Stimulated activated CD4-positive, alpha-beta T cell treated with anti-CD3 and anti-CD28 coated beads, Interleukin-2, amount 100 ng/mL, for 4 hours (primary cell): Measurements from ENCODE around the gene GRM4.

Experiments
- DNase-seq: peaks from one replicate; pipeline ENCODE4 v3.0.0-alpha.2; 2020; ENCODE audit warnings: low read depth

GRM4 gene

DNA sequence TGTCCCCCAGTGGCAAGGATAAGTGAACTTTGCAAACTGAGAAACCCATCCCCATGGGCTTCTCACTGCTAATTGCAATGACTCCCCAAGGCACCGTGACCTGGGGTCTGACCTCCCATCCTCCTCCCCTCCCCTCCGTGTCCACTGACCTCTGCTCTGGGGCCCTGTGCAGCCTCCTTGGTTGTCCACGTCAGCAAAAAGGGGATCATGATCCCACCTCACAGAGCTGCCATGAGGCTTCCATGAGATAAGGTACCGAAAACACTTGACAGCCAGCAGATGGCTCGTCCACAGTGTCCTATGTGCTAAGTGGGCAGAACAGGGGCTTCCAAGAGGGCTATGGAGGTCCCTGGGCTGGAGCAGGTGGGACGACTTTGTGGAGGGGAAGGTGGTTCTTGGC is 104.5 kb downstream of the GRM4 start:
- no peak for DNase-seq

GRCh38 chr6:34039943-34040342 is 105.9 kb downstream of the GRM4 start:
- DNase-seq, result no peak

DNA sequence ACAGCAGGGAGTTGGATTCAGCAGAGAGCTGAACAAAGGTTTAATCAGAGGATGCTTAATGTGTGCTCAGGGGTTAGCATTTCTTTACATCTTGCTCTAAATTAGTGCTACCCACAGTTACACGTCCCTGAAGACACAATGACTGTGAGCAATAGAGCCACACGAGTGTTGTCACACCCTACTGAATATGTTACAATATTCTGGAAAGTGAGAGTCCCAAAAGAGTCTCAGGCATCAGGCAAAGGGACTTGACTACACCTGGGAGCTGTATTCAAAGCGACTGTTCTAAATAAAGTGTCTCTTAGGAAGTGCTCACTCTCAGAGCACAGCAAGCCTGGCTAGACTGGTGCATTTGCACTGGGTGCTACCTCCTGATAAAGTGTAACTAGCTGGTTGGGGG is 108.7 kb downstream of the GRM4 start:
- DNase-seq, result no peak

GRCh38 chr6:34036357-34037069 is 109.4 kb downstream of the GRM4 start:
- no peak for DNase-seq

GRCh38 chr6:34035704-34036356 is 110.1 kb downstream of the GRM4 start:
- no peak for DNase-seq

GRCh38 chr6:34035161-34035560 is 110.7 kb downstream of the GRM4 start:
- no peak for DNase-seq

- DNase-seq, result no peak
Observed at GRCh38 chr6:34032856-34033255, 113.0 kb downstream of the GRM4 start.

DNA sequence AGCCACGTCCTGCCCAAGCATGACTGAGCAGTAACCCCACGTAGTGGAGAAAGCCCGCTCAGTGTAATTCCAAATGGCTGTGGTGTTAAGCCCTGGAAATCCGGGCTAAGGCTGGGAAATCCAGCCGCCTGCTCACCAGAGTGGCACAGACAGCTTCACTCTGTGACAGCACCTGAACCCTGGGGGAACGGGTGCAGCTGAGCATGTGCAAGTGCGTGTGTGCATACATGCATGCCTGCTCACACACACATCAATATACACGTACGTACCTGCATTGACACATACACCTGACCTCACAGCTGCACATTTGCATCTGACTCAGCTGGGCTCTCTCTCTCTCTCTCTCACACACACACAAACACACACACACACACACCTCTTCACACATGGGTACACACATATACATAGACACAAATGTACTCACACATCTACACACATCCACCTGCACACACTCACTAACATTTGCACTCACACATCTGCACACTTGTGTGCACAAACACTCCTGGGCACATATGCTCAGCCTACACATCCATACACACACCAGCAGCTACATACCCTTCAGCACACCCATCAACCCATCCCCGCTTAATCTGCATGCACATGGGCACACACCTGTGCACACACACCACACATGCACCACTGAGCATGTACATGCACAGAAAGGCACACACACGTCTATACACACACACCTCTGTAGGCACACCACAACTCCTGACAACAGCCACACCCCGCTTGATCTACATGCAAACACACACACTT is 114.1 kb downstream of the GRM4 start:
- DNase-seq, result no peak

DNA sequence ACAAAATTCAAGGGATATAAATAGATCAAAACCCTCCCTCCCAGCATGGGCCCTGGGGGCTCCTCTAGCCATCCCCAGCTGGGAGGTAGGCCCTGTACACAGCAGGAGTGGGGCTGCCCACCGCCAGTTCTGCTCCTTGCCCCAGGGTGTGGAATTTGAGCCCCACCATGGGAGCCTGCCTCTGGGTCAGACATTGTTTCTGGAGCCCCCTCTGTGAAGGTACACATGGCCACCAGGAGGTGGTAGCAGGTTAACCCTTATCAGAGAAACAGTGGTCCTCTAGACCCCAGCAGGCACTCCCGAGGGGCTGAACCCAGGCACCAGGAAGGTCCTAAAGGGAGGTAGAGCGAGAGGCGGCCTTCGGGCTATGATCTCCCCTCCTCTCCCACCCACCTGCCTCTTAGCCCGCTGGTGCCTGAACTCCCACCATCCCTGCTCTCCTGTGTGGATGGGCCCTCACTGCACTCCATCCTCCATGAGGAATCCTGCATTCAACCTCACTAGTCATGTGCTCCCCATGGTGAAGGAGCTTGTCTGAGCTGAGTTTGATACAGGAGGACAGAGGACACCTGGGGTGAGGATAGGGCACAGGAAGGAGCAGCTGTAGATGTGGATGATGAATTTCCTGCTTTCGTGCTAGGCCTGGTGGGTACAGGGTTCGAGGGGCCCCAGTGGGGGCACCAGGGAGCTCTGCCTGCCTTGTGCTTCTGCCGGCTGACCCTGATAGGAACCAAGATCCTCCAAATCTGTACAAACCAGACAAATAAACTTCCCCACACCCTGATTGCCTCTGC is 114.9 kb downstream of the GRM4 start:
- DNase-seq, result no peak

DNA sequence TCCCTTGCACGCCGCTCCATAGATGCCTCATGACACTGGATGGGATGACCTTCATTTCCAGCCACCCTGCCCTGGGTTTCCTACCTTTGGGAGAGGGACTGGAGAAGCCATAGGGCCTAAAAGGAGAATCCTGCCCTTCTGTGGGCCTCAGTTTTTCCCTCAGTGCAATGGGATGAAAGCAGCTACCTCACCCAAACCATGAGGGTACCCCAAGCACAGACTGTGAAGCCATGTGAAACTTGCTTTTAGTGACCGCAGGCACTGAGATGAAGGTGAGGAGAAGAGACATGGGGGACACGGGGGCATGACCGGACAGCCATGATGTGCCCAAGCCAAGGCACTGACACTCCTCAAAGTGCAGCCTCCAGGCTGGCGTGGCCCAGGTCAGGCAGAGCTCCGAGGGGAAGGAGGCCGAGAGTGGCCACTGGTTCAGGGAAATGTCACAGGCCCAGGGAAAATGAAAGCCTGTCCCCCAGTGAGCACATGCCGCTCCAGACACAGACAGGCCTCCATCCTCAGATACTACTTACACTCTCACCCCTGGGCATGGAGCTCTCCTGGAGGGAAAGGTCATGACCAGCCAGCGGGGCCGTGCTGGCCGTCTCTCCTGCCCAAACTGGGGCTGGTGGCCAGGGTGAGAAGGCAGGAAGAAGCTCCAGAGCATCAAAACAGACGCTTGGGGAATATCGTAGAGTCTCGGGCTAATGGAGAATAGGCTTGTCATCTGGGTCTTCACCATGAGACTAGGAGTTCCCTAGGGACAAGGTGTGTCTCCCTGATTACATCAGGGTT is 116.2 kb downstream of the GRM4 start:
- no peak for DNase-seq

DNA sequence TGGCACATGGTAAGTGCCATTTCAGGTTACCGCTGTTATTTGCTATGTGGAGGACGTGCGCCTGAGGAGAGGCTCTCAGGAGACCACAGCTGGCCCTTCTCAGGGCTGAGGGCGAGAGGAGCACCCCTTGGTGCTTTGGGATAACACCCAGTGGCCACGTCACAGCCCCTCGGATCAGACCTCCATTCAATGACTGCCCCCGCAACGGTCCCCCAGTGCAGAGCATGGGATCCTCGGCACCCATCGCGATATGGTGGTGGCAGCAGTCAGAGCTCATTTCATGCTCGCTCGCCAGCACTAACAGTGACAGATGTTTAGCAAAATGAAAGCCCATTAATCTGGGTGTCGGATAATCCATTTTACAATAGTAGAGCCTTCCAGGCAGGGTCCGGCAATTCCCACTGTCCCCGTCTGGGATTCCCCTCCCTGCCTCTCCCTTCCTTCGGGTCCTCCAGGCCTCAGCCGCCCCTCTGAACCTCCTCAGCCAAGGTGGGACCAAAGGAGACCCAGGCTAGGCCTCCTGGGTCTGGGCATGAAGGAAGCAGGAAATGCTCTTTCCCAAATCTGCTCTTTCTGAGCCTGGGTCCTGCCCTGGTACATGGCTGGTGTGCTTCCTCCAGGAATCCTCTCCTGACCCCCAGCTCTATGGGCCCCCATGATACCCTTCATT is 117.1 kb downstream of the GRM4 start:
- no peak for DNase-seq

GRCh38 chr6:34027939-34028441 is 117.9 kb downstream of the GRM4 start:
- DNase-seq, result no peak

DNA sequence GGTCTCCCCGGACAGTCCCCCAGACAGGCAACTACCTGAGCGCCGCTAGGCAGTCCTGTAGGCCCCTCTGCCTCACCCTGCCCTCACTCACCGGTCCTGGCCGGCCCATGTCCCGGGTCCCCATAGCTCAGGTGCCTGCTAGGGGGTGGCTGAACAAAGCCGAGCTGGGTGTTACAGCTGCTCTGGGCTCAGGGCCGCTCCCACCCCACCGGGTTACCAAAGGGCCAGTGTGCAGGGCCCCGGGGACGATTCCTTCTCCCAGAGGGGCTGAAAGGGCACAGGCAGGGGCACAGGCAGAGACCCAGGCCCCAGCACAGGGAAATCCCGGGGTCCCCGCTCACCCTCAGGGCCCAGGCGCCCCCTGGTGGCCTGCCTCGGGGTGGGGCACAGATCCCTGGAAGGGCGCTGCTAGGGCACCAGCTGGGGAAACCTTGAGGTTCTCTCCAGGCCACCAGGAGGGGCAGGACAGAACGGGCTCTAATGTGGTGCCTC is 118.4 kb downstream of the GRM4 start:
- DNase-seq, result peak; percentile 49

DNA sequence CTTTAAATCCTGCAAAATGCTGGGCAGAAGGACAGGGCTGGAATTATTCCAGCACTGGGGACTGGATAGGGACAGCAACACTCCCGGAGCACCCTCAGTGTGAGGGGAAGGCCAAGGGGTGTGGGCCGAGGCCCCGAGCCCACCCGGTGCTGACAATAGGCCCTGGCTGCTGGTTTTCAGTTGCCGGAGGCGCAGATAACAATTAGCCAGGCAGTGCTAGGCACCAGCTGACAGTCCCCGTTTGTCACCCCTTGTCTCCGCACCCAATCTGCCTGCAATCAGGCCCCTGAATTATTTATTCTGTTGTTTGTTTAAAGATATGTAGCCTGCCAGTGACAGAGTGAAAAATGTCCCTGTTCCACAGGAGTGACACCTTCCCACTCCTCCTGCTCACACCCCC is 120.0 kb downstream of the GRM4 start:
- DNase-seq, result no peak

- no peak for DNase-seq
Observed at GRCh38 chr6:34025112-34025807, 120.6 kb downstream of the GRM4 start.

DNA sequence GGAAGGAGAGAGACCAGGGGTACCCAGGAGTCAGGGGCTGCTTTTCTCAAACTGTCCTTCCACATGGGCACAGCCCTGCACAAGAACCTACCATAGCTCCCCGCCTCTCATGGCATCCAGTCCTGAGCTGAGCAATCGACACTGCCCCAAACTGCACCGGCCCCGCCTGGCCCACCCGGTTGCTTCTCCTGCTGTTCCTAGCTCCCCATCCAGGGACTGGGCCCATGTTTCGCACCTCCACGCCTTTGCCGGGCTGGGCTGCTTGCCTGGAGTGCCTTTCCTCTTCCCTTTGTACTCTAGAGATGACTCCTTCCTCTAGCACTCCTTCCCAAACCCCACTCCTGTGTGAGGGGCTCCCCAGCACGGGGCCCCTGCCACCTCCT is 123.0 kb downstream of the GRM4 start:
- DNase-seq, result no peak

- no peak for DNase-seq
Observed at GRCh38 chr6:34022250-34022872, 123.5 kb downstream of the GRM4 start.

GRCh38 chr6:34021554-34022190 is 124.2 kb downstream of the GRM4 start:
- DNase-seq, result no peak
